ENCODE measurements around the gene MAEA.
"Not testable (repeated sequence)": the region's sequence is repeated elsewhere in the genome, so short reads cannot be mapped to it uniquely, and the experiment has no call there.

MAEA gene

DNA sequence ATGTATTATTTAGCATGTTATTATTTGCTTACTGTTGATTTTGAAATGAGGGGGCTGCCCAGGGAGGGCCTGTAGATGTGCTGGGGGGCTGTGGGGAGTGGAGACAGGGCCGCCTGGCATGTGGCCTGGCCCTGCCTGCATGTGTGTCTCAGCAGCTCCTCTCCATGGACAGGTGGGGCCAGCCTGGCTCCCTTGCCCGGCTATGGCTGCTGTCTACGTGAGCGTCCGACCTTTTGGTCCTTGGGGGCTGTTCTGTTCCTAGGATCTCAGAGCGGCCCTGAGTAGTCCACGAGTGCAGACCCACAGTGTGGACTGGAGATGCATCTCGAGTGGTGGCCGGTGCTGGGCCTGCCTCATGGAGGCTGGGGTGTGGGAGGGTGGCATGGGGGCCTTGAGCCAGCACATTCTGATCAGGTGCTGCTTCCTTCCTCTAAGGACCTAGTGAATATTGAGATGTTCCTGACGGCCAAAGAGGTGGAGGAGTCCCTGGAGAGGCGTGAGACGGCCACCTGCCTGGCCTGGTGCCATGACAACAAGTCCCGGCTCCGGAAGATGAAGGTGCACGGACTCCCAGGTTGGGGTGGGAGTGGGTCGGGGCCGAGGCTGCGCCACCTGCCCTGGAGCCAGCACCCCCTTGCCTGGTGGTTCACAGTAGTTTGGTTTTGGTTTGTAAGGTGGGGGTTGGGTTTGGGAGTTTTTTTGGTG is 32.4 kb downstream of the MAEA start:
- DNase-seq (ENCODE audit: low spot score): no peak

DNA sequence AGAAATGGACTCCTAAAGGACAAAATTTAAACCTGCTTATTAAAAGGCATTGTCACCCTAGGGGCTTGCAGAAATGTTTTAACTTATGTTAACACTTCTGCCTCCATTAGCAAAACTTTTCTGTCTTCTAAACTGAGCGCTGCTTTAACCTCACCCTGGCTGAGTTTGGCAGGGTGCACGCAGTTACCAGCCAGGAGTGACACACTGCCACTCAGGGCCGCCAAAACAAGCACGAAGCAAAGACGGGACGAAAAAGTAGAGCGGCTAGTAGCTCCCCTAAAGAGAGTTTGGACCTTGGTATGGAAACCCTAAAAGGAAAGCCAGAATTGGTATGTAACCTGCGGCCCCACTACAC is 33.6 kb downstream of the MAEA start:
- no peak for DNase-seq (ENCODE audit: low spot score)

DNA sequence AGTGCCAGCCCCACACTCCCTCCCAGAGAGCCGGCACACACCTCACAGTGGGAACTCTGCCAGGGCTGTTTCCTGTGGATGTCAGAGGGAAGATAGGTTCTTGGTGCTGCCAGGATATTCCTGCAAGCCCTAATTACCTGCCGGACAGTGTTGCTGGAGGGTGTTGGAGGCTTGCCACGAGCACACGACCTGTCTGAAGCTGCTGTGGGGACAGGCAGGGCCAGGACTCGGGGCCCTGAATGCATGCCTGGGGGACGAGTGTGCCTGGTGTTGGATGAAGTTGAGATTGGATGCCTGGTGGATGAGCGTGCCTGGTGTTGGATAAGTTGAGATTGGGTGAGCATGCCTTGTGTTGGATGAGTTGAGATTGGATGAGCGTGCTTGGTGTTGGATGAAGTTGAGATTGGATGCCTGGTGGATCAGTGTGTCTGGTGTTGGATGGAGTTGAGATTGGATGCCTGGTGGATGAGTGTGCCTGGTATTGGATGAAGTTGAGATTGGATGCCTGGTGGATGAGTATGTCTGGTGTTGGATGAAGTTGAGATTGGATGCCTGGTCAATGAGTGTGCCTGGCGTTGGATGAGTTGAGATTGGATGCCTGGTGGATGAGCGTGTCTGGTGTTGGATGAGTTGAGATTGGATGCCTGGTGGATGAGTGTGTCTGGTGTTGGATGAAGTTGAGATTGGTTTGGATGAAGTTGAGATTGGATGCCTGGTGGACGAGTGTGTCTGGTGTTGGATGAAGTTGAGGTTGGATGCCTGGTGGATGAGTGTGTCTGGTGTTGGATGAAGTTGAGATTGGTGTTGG is 34.1 kb downstream of the MAEA start:
- no peak for DNase-seq (ENCODE audit: low spot score)

DNA sequence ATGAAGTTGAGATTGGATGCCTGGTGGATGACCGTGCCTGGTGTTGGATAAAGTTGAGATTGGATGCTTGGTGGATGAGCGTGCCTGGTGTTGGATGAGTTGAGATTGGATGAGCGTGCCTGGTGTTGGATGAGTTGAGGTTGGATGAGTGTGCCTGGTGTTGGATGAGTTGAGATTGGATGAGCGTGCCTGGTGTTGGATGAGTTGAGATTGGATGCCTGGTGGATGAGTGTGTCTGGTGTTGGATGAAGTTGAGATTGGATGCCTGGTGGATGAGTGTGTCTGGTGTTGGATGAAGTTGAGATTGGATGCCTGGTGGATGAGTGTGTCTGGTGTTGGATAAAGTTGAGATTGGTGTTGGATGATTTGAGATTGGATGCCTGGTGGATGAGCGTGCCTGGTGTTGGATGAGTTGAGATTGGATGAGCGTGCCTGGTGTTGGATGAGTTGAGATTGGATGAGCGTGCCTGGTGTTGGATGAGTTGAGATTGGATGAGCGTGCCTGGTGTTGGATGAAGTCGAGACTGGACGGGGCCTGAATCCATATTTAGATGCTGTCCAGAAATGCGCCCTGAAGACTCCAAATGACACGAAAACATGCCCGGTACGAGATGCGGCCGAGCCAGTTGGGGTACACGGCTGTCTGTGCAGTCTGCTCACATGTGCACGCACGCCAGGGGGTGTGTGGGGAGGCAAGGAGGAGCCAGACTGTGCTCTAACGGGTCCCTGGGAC is 34.9 kb downstream of the MAEA start:
- not testable (repeated sequence) for DNase-seq (ENCODE audit: low spot score)

DNA sequence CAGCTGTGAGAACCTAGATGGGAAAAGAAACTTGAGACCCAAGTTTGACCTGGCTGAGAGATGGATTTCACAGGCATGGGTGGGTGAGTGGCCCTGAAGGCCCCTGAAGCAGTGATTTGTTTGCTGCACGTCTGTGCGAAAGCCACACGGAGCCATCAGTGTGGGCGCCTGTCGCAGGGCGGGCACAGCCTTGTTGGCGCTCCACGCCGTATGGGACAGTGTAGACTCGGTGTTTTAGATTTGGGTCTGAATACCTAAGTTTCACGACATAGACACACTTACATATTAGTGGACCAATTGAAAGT is 35.4 kb downstream of the MAEA start:
- no peak for DNase-seq (ENCODE audit: low spot score)

DNA sequence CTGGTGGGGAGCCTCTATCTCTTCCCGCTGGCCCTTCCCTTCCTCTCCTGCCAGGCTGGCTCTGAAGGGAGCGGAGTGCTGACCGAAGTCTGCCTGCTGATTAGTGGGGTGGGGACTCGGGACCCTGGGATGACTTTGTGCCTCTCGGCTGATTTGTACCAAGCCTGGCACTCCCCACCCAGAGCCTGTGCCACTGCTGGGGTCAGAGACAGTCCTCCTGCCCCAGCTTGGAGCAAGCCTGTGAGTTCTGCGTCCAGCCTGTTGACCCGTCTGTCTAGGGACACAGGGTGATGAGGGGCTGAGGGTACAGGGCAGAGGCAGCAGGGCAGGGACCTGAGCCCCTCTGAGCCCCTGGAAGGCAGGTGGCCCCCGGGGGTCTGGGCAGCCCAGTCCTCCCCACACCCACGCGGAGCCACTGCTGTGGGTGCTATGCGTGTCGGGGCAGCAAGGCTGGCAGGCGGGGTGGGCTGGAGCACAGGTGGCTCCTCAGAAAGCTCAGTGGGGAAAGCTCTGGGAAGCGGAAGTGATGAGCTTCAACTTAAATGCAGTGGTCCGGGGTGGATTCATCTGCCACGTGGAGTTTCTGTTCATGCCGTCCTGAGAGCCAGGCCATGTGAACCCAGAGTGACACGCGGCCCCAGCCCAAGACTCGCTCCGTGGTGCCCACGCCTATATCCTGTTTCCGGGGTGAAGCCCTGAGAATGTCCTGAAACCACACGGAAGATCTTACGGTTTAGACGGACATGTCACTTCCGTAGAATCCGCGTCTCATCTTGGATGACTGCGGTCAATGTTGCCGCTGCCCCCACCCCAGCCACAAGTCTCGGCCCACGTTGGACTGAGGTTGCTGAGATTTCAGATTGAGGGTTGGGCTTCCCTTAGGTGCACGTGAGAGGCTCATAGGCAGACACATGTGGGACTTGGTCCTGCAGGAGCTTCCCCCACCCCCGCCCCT is 36.3 kb downstream of the MAEA start:
- no peak for DNase-seq (ENCODE audit: low spot score)

DNA sequence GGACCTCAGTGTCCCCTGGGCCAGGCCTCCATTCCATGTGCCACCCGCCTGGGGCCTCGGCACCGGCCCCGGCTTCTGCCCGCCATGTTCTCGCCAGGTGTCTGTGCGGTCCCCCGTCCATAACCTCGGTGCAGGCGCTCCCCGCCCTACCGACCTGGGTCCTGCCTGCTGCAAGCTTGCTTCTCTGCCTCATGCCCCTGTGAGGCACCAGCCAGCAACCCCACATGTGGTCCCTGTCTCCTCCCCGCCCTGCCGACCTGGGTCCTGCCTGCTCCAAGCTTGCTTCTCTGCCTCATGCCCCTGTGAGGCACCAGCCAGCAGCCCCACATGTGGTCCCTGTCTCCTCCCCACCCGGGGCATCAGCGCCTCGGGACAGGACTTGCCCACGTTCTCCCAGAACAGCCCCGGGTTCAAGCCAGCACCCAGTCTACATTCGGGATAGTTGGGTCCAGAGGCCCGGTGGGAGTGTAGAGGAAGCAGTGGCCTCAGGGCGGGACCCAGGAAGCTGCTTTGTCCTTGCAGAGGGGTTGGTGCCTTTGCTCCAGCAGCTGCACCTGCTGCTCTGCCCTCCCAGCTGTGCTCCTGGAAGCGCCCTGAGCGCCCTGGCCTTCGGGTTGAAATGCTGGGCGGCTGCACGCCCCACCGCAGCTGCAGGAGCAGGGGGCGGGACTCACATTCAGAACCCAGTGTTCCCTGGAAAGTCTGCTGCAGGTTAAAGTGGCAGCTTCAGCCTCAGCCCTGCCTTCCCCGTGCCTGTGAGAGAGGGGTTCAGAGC is 37.2 kb downstream of the MAEA start:
- DNase-seq (ENCODE audit: low spot score): no peak

DNA sequence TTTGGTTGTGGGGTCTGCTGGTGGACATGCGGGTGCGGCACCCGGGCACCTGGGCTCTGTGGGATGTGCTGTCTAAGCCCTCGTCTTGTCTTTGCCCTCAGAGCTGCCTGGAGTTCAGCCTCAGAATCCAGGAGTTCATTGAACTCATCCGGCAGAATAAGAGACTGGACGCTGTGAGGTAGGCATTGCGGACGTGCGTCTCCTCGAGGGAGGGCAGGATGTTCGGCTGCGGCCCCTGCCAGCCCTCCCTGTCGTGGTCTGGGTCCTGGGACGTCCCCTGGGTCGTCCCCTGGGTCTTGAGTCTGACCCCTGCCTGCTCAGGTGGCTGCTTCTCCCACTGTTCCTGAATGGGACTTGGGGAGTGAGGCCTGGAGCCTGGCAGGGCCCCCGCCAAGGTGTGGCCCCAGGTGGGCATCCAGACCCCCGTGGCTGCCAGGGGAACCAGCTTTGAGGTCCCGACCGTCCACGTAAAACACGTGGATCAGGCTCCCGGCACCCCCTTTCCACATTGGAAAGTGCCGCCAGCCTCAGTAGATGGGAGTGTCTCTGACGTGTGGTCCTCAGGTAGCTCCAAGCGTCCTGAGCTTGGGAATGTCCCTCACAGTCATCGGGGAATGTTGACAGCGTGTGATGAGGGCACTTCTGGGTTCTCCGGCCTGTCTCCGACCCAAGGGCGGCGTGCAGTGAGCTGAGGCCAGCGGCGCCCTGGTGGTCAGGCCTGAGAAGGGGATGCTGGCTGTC is 38.0 kb downstream of the MAEA start:
- DNase-seq (ENCODE audit: low spot score): no peak

DNA sequence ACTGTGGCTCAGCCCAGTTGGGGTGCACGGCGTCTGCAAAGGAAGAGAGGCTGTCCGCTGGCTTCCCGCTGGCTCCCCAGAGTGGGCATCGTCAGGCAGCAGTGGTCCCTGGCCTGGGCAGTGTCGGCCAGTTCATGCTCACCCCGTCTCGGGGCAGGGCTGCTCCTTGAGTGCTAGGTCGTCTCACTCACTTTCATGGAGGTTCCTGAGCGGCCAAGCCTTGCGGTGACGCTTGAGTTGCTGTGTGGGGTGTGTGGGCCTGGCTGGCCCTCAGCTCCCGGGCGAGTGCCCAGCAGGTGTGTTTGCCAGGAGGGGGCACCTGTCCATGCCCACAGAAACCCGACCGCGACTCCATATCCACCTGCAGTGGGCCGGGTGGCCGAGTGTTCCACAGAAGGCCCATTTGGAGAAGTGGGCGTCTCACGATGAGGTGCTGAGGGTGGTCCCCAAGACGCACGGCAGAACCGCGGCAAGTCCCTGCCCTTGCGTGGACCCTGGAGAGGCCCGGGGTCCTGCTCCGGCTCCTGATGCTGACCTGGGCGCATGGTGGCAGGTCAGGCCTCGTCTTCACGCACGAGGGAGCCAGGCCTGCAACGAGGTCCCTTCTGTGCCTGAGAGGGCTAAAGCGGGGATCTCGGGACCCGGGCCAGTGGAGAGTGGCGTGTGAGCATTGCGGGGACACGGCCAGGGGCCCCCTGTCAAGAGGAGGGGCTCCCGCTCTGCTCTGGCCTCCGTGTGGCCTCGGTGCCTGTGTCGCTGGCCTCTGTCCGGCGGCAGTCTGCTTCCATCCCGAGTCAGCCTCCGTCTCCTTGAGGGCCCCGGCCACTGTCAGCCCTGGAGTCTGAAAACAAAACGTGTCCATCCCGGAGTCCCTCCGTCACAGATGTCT is 38.8 kb downstream of the MAEA start:
- DNase-seq (ENCODE audit: low spot score): no peak

DNA sequence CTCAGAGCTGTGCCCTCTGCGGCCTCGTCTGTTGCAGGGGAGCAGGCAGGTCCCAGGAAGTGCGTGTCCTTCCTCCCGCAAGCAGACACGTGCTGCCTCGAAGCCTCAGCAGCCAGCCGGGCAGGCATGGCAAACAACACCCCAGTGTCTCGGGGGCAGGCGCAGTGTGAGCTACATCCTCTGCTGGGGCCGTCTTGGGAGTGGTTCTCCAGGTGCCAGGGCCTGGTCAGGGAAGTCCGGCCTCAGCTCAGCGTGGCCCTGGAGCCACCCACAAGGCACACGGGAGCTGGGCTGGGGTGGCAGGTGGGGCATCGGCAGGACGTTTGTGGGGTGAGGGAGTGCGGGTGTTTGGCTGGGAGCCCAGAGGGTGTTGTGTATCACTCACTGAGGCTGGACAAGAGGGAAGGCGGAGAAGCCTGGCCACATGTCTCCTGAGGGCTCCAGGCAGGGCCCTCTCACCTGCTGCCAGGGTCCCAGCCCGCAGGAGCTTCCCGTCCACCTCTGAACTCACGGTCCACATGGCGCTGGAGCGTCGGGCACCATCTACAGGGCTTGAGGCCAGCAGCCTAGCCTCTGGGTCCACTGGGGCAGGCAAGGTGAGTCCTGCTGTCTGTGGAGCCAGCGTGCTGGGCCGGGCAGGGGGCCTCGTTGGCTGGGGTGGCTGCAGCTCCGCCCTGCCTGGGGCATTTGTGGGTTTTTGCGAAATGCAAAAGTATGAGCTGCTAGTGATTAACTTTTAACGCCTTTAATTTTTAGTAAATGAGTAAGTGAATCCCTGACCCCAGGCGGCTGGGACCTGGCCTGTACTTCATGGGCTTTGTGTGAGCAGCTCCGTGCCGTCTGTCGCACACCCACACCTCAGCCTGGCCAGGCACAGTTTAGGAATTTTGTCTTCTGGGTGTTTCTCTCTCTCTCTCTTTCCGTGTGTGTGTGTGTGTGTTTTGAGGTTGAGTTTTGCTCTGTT is 40.0 kb downstream of the MAEA start:
- no peak for DNase-seq (ENCODE audit: low spot score)

DNA sequence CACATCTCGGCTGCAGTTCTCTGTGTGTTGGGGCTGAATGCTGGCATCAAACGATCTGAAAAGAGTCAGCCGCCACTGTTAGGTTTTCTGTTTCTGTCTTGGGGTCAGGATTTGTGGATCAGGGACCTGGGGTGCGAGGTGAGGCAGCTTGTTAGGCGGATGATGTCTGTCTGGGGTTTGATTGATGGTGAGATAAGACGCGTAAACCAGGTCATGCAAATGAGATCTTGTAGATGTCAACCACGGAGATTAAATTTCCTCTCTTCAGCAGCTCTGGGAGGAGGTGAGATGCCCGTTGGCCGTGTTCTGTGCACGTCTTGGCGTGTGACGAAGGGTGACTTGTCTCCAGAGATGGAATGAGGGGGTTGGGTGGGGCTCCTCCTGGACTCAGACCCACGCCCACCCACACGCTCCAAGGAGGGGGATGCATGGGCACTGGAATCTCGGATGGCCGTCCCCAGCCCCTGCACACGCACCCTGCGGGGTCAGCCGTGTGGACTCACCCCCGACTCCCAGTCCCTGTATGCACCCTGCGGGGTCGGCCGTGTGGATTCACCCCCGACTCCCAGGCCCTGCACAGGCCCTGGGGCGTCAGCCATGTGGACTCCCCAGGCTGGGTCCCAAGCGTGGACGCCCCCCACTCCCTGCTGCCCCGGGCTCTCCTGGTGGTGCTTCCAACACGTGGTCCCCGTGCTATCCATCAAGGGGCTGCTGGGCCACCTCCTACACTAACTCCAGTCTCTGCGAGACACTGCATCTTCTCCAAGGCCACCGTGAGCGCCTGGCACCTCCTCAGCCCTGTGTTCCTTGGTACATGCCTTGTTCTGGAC is 41.3 kb downstream of the MAEA start:
- DNase-seq (ENCODE audit: low spot score): peak; percentile 61

DNA sequence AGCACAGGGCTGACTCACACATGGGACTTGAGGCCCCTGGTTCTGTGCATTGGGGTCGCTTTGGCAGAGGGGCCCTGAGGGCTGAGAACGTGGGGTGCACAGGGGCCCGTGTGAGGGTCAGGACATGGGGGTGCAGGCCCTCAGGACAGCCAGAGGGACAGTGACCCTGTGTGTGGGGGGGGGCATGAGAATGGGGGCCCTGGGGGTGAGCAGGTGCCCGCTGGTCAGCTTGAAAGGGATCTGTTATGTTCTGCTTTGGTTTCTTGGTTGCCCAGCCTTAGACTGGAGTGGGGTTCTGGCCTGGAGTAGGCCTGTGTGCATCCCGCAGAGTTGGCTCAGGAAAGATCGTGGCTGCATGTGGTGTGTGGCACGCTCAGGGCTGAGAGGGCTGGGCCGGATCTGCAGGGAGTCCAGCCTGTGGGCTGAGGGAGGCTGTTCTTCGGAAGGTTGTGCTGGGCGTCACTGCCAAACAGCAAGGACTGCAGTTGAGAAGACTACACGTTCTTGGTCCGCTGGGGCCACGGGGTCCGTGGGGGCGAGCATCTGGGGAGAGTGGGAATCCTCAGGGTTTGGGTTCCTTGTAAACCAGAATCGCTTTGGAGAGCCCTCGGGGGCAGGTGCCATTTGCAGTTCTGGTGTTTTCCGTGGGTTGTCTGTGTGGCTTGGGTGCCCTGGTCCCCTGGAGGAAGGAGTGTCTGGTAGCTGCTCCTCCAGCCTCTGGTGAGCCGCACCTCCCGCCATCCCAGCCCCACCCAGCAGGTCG is 42.1 kb downstream of the MAEA start:
- DNase-seq (ENCODE audit: low spot score): no peak

DNA sequence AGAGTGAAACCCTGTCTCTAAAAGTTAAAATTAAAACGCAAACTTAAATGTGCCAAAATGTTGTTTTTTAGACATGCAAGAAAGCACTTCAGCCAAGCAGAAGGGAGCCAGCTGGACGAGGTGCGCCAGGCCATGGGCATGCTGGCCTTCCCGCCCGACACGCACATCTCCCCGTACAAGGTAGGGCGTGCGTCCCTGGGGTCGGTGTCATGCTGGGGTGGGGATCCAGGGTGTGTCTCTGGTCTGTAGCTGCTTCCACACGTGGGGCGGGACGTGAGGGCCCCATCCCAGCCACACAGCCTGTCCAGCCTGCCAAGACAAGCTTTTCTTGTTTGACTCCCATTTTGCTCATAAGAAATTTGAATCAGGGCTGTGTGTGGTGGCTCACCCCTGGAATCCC is 43.0 kb downstream of the MAEA start:
- no peak for DNase-seq (ENCODE audit: low spot score)

DNA sequence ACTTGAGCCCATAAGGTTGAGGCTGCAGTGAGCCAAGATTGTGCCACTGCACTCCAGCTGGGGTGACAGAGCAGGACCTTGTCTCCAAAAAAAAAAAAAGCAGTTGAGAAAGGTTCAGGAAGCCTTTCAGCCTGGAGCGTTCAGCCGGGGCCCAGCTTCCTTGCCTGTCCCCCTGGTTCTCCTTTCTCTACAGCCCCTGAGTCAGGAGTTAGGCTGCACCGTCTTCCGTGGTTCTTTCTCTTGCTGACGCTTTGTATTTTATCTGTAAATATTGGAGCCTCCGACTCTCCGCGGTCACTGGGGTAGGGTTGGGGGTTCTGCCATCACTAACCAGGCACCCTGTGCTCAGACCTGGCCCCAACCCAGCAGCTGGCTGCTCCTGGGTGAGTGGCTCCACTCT is 43.6 kb downstream of the MAEA start:
- no peak for DNase-seq (ENCODE audit: low spot score)

DNA sequence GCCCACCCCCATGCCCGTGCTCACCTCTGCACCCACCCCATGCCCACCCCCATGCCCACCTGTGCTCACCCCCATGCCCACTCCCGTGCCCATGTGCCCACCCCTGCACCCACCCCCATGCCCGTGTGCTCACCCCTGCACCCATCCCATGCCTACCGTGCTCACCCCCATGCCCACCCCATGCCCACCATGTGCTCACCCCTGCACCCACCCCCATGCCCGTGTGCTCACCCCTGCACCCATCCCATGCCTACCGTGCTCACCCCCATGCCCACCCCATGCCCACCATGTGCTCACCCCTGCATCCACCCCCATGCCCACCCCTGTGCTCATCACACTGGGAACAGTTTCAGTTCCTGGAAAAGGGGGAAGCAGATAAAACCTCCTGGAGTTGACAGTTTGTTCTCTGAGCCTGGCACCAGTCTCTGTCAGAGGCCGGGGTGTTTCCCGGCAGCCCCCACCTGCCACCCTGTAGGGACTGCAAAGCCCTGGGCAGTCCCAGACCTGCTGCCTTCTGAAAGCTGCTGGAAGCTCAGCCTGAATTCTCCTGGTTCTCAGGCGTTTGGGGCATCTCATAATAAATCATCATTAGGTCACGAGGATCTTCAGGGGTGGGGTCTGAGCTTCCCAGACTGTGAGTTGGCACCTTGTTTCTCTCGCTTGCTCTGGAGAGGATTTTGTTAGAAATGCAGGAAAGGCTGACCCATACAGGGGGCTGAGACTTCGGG is 44.3 kb downstream of the MAEA start:
- DNase-seq (ENCODE audit: low spot score): not testable (repeated sequence)

DNA sequence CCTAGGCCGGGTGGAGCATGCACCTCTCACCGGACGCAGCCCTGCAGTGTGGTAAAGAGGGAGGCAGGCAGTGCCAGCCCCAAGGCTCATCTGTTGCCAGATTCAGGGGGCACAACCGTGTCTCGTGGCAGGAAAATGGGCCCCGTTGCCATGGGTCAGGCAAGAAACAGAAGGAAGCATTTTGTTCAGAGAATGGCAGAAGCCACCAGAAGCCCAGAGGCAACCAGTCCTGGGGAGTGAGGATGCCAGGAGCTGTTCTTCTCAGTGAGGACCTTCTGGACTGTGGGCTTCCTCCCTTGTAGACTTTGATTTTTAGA is 44.8 kb downstream of the MAEA start:
- no peak for DNase-seq (ENCODE audit: low spot score)
